HepG2 (cell line): ENCODE results near the gene PIEZO2. TPM values are rescaled to one million over a fixed set of nuclear protein-coding genes. Genes with fewer than 3 reads are reported as not detected.

Experiments
- ATAC-seq: fragments of 200-7000 bp; cut with Tn5 transposase; 3 replicates; pipeline ENCODE4 v1.9.1; 2020; ENCODE audit warnings: mild to moderate bottlenecking, moderate library complexity
- BruUV-seq: library from RNA; stranded (reverse); fragments of 400-500 nt; replicated peaks from 2 replicates; lab custom pipeline; 2021; lab: Mats Ljungman, UMichigan
- CTCF ChIA-PET: fragments of 300-600 bp; formaldehyde crosslinking; extraction: SDS; loops from one replicate; lab custom pipeline; 2021; ENCODE audit warnings: low total read pairs, inconsistent platforms, low intra/inter-chr PET ratio; lab: Yijun Ruan, JAX
- POLR2A ChIA-PET: fragments of 350-600 bp; sonication (Branson Sonifier 250); formaldehyde crosslinking; loops from one replicate; lab custom pipeline; 2020; ENCODE audit warnings: antibody characterized with exemption, inconsistent platforms; lab: Yijun Ruan, JAX
- DNase-seq: peaks from one replicate; pipeline ENCODE4 v3.0.0-alpha.2; 2015; ENCODE audit warnings: low spot score
- FAIRE-seq: peaks from 3 replicates; lab custom pipeline; 2011; peaks lifted over from hg19 to GRCh38; lab: Jason Lieb, UNC
- H2AFZ ChIP-seq: one replicate; pipeline ENCODE4 v1.6.1; 2011; ENCODE audit warnings: low read length, inconsistent platforms
- H3K27ac ChIP-seq: fragments of 300-600 bp; 3 replicates; pipeline ENCODE4 v1.8.0; 2011; ENCODE audit warnings: mixed run types, mild to moderate bottlenecking, mixed read lengths, low read length, inconsistent platforms; ENCODE audit not compliant: insufficient read depth; ENCODE audit errors: extremely low read length
- H3K27me3 ChIP-seq, 2 experiments: fragments of 200-600 bp in 1 of 2; 2 replicates in 1 of 2; 3 replicates in 1 of 2; pipeline versions ENCODE4 v1.6.0 to v1.8.0; 2011; ENCODE audit warnings: low read length in 2 of 2, mild to moderate bottlenecking in 2 of 2, moderate library complexity in 2 of 2, inconsistent platforms in 1 of 2; ENCODE audit not compliant: insufficient read depth in 2 of 2, control insufficient read depth in 1 of 2
- H3K36me3 ChIP-seq, 2 experiments: fragments of 200-600 bp in 1 of 2; replicated peaks in 1 of 2; 2 replicates in 1 of 2; 3 replicates in 1 of 2; pipeline versions ENCODE4 v1.5.1 to v1.8.0; 2011; ENCODE audit warnings: low read length in 2 of 2, inconsistent platforms in 1 of 2; ENCODE audit not compliant: insufficient read depth in 2 of 2, control insufficient read depth in 1 of 2
- H3K4me1 ChIP-seq: 2 replicates; pipeline ENCODE4 v1.5.1; 2012; ENCODE audit warnings: low read length, inconsistent platforms; ENCODE audit not compliant: insufficient read depth
- H3K4me2 ChIP-seq: 2 replicates; pipeline ENCODE4 v1.6.0; 2011; ENCODE audit warnings: low read depth, low read length, inconsistent platforms
- H3K4me3 ChIP-seq, 3 experiments: fragments of 200-600 bp in 1 of 3; sonication (generic), shearing (Covaris generic) in 1 of 3; replicated peaks in 1 of 3; 2 replicates each; pipeline ENCODE4 v1.5.1; 2011 to 2016; ENCODE audit warnings: low read length in 3 of 3, inconsistent platforms in 2 of 3, low read depth in 2 of 3, mild to moderate bottlenecking in 2 of 3, control low read depth in 1 of 3, mixed read lengths in 1 of 3; ENCODE audit not compliant: insufficient read depth in 1 of 3
- H3K79me2 ChIP-seq: one replicate; pipeline ENCODE4 v1.6.1; 2011; ENCODE audit warnings: low read length, inconsistent platforms; ENCODE audit not compliant: insufficient read depth
- H3K9ac ChIP-seq: 2 replicates; pipeline ENCODE4 v1.6.0; 2011; ENCODE audit warnings: mild to moderate bottlenecking, low read depth, low read length, inconsistent platforms; ENCODE audit not compliant: insufficient read depth
- H3K9me3 ChIP-seq: 2 replicates; pipeline ENCODE4 v1.5.1; 2012; ENCODE audit warnings: mild to moderate bottlenecking, low read length
- H4K20me1 ChIP-seq: 2 replicates; pipeline ENCODE4 v1.6.0; 2011; ENCODE audit warnings: inconsistent platforms, mild to moderate bottlenecking, low read length, moderate library complexity; ENCODE audit not compliant: insufficient read depth
- ATM ChIP-seq: fragments of 450-650 bp; IDR thresholded peaks from 2 replicates; pipeline ENCODE4 v1.7.1; 2017; ENCODE audit warnings: mild to moderate bottlenecking, borderline replicate concordance
- FOXJ3 ChIP-seq: sonication (generic); formaldehyde crosslinking; IDR thresholded peaks from 2 replicates; pipeline ENCODE4 v1.4.0; 2020; ENCODE audit warnings: missing genetic modification reagents, mild to moderate bottlenecking, borderline replicate concordance
- IKZF4 ChIP-seq: sonication (generic); formaldehyde crosslinking; IDR thresholded peaks from 2 replicates; pipeline ENCODE4 v1.5.1; 2020; ENCODE audit warnings: borderline replicate concordance, mild to moderate bottlenecking, low read depth, missing genetic modification reagents; ENCODE audit errors: not compliant biosample characterization
- KAT2B ChIP-seq: fragments of 150-350 bp; IDR thresholded peaks from 2 replicates; pipeline ENCODE4 v1.6.1; 2014; ENCODE audit warnings: low read depth, low read length, borderline replicate concordance
- KIAA2018 ChIP-seq: sonication (generic); formaldehyde crosslinking; IDR thresholded peaks from 2 replicates; pipeline ENCODE4 v1.5.0; 2020; ENCODE audit warnings: mild to moderate bottlenecking, missing genetic modification reagents, borderline replicate concordance
- MAX ChIP-seq: IDR thresholded peaks from 2 replicates; pipeline ENCODE4 v1.6.1; 2012; ENCODE audit warnings: inconsistent platforms
- MED1 ChIP-seq: sonication (generic); formaldehyde crosslinking; IDR thresholded peaks from 2 replicates; pipeline ENCODE4 v1.4.0; 2020; ENCODE audit warnings: missing genetic modification reagents
- RFX3 ChIP-seq: IDR thresholded peaks from 2 replicates; pipeline ENCODE4 v1.6.1; 2016; ENCODE audit warnings: missing biosample characterization, missing genetic modification reagents
- TEAD2 ChIP-seq: sonication (generic); formaldehyde crosslinking; IDR thresholded peaks from 2 replicates; pipeline ENCODE4 v1.9.0; 2021; ENCODE audit warnings: missing genetic modification reagents
- ZNF30 ChIP-seq: sonication (generic); formaldehyde crosslinking; IDR thresholded peaks from 2 replicates; pipeline ENCODE4 v1.5.0; 2020; ENCODE audit warnings: mild to moderate bottlenecking, missing genetic modification reagents
- ZNF530 ChIP-seq: sonication (generic); formaldehyde crosslinking; IDR thresholded peaks from 2 replicates; pipeline ENCODE4 v1.5.0; 2020; ENCODE audit warnings: low read depth, mild to moderate bottlenecking, missing genetic modification reagents
- ZNF720 ChIP-seq: sonication (generic); formaldehyde crosslinking; IDR thresholded peaks from 2 replicates; pipeline ENCODE4 v1.4.0; 2020; ENCODE audit warnings: missing genetic modification reagents
- ZNF761 ChIP-seq: sonication (generic); formaldehyde crosslinking; conservative IDR thresholded peaks from 2 replicates; pipeline ENCODE4 v1.4.0; 2020; ENCODE audit warnings: mild to moderate bottlenecking, missing genetic modification reagents
- WGBS: methylation state at CpG from one replicate; pipeline ENCODE4 v1.1.6; 2017; ENCODE audit warnings: low lambda C conversion rate; 5-methylcytosine and 5-hydroxymethylcytosine counted together
- in situ Hi-C: cut with HindIII; loops from 2 replicates; pipeline ENCODE4 v1.10.0; 2017; ENCODE audit warnings: low pct_unique_long_range_greater_than_20kb; ENCODE audit not compliant: extremely low pct_ligation_motif_present
- intact Hi-C: fragments of 100-400 bp; cut with micrococcal nuclease; formaldehyde crosslinking; loops from one replicate; pipeline ENCODE4 v1.10.0; 2022; ENCODE audit not compliant: unreplicated experiment
- polyA plus RNA-seq, 8 experiments: library from polyadenylated mRNA; depleted of rRNA in 3 of 8; stranded (reverse) in 7 of 8; unstranded in 1 of 8; fragments of >200 nt; fragmentation: Illumina TruSeq in 4 of 8; extraction: Trizol in 4 of 8; gene quantifications; 2 replicates each; pipeline versions ENCODE4 v1.2.1 to v1.2.3, GENCODE V29; 2011 to 2016; ENCODE audit warnings: low read depth in 4 of 8, missing spikeins in 1 of 8, mixed read lengths in 1 of 8; ENCODE audit not compliant: insufficient read depth in 1 of 8
- total RNA-seq, 5 experiments: library from RNA; depleted of rRNA; stranded (reverse); fragments of >200 nt; fragmentation: Illumina TruSeq; extraction: Trizol; gene quantifications; 2 replicates each; pipeline ENCODE4 v1.2.3, GENCODE V29; 2016; ENCODE audit warnings: low read depth in 1 of 5
- TF ChIP-seq, protein P1 (sequence below): sonication (generic); formaldehyde crosslinking; IDR thresholded peaks from 2 replicates; pipeline ENCODE4 v1.4.0; 2020; ENCODE audit warnings: missing genetic modification reagents

Gene PIEZO2
- total and polyA plus RNA-seq, 2 of the 13 experiments (the other 11 are each of a cell fraction or from before 2014, with no cell fraction given), result 15.2 to 27.2 TPM

DNA sequence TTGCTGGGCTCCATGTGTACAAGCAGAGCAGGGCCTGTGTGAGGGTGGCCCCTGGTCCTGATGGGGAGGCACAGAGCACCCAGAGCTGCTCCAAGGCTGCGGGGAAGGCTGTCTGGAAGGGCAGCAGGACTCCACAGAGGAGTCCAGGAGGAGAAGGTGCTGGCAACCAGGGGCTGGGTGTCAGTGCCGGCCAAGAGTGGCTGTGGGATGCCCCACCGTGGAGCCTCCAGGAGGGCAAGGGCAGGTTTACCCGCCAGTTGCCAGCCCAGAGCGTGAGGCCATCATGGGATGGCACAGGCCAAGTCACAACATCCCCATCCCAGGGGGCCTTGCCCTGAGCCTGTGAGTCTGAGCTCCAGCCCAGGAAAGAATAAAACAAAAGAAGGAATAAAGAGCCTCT lies 381.7 kb downstream of the PIEZO2 start:
- Histone ChIP-seq H3K27ac (no peak overlapping the region), H3K9ac (no peak overlapping the region), H3K27me3 (no peaks in the 10 kb centered on the region), H2AFZ (no peak overlapping the region), H3K79me2 (no peaks in the 10 kb centered on the region), H3K4me3 (no peak overlapping the region), H3K4me2 (no peak overlapping the region), H3K36me3 (peaks cover 4% of the 10 kb centered on the region in 2 experiments; a peak in 2 of 5 replicates), H4K20me1 (no peaks in the 10 kb centered on the region), H3K4me1 (no peaks in the 10 kb centered on the region), H3K9me3 (no peaks in the 10 kb centered on the region)
- no peak for FAIRE-seq
- intact Hi-C loops (no loop called here), in situ Hi-C loops (no loop called here)
- ChIA-PET POLR2A (no interaction called here), CTCF (no interaction called here)
- TF ChIP-seq ZNF720 (CRISPR knock-in tag), result no peak
- no peak for TF ChIP-seq ZNF530 (CRISPR knock-in tag)
- TF ChIP-seq KIAA2018 (CRISPR knock-in tag), result no peak
- no peak for TF ChIP-seq KAT2B
- TF ChIP-seq ZNF761 (CRISPR knock-in tag), result no peak
- no peak for TF ChIP-seq FOXJ3 (CRISPR knock-in tag)
- no peak for TF ChIP-seq RFX3 (CRISPR knock-in tag)
- no peak for TF ChIP-seq ZNF30 (CRISPR knock-in tag)
- TF ChIP-seq, protein P1, sequence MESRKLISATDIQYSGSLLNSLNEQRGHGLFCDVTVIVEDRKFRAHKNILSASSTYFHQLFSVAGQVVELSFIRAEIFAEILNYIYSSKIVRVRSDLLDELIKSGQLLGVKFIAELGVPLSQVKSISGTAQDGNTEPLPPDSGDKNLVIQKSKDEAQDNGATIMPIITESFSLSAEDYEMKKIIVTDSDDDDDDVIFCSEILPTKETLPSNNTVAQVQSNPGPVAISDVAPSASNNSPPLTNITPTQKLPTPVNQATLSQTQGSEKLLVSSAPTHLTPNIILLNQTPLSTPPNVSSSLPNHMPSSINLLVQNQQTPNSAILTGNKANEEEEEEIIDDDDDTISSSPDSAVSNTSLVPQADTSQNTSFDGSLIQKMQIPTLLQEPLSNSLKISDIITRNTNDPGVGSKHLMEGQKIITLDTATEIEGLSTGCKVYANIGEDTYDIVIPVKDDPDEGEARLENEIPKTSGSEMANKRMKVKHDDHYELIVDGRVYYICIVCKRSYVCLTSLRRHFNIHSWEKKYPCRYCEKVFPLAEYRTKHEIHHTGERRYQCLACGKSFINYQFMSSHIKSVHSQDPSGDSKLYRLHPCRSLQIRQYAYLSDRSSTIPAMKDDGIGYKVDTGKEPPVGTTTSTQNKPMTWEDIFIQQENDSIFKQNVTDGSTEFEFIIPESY, result no peak
- TF ChIP-seq ATM, result no peak
- no peak for TF ChIP-seq MAX
- no peak for TF ChIP-seq IKZF4
- TF ChIP-seq TEAD2 (CRISPR knock-in tag), result no peak
- TF ChIP-seq MED1 (CRISPR knock-in tag), result no peak
- 88% methylated on average over 4 of the region's 5 CpGs for WGBS
- ATAC-seq, result no peak
- no peak for DNase-seq
- BruUV-seq, result no TSS peak
